GM12878 (cell line): ENCODE results near the gene LASP1NB.

Experiments used
- ASH2L ChIP-seq: fragments of 300-600, 200-600 bp; sonication (generic); IDR thresholded peaks from 2 replicates; pipeline ENCODE4 v1.6.1; 2017; ENCODE audit warnings: low read depth, mild to moderate bottlenecking, borderline replicate concordance
- BHLHE40 ChIP-seq, 2 experiments: fragments of 450-650 bp in 1 of 2; IDR thresholded peaks; 2 replicates each; pipeline ENCODE4 v1.6.1; 2011 to 2017; ENCODE audit warnings: low read depth in 2 of 2, borderline replicate concordance in 1 of 2, improper control_type of control experiment in 1 of 2, low read length in 1 of 2, mild to moderate bottlenecking in 1 of 2
- CBX3 ChIP-seq: fragments of 200-600 bp; sonication (generic); IDR thresholded peaks from 2 replicates; pipeline ENCODE4 v1.6.1; 2016; ENCODE audit warnings: low read depth, borderline replicate concordance
- DPF2 ChIP-seq: fragments of 450-650 bp; IDR thresholded peaks from 2 replicates; pipeline ENCODE4 v1.6.1; 2017; ENCODE audit warnings: mild to moderate bottlenecking
- EGR1 ChIP-seq, 2 experiments: IDR thresholded peaks; 1 replicate in 1 of 2; 2 replicates in 1 of 2; pipeline ENCODE4 v1.6.1; 2011 to 2012; ENCODE audit warnings: low read depth in 2 of 2, low read length in 2 of 2, borderline replicate concordance in 1 of 2, mild to moderate bottlenecking in 1 of 2, moderate library complexity in 1 of 2
- FOXK2 ChIP-seq: fragments of 450-650 bp; IDR thresholded peaks from 2 replicates; pipeline ENCODE4 v1.6.1; 2017; ENCODE audit warnings: mild to moderate bottlenecking, moderate library complexity
- HDGF ChIP-seq: fragments of 450-650 bp; IDR thresholded peaks from 2 replicates; pipeline ENCODE4 v1.6.1; 2016; ENCODE audit warnings: antibody characterized with exemption
- JUNB ChIP-seq: IDR thresholded peaks from 2 replicates; pipeline ENCODE4 v1.6.1; 2016; ENCODE audit warnings: antibody characterized with exemption, mild to moderate bottlenecking
- MXI1 ChIP-seq: fragments of 150-350 bp; IDR thresholded peaks from 2 replicates; pipeline ENCODE4 v1.6.1; 2011; ENCODE audit warnings: low read depth, mild to moderate bottlenecking, inconsistent platforms, low read length, improper control_type of control experiment
- MYC ChIP-seq: IDR thresholded peaks from 2 replicates; pipeline ENCODE4 v1.6.1; 2011; ENCODE audit warnings: mild to moderate bottlenecking, low read length, moderate library complexity, inconsistent platforms; ENCODE audit not compliant: insufficient read depth, insufficient replicate concordance, insufficient read length, severe bottlenecking
- NFIC ChIP-seq: IDR thresholded peaks from 2 replicates; pipeline ENCODE4 v1.6.1; 2012; ENCODE audit warnings: low read depth, mild to moderate bottlenecking, inconsistent platforms, low read length, moderate library complexity
- NR2C1 ChIP-seq: fragments of 450-650 bp; IDR thresholded peaks from 2 replicates; pipeline ENCODE4 v1.6.1; 2017; ENCODE audit warnings: antibody characterized with exemption, mild to moderate bottlenecking, moderate library complexity
- PBX3 ChIP-seq: IDR thresholded peaks from 2 replicates; pipeline ENCODE4 v1.6.1; 2011; ENCODE audit warnings: mild to moderate bottlenecking, low read depth, low read length, moderate library complexity; ENCODE audit not compliant: insufficient replicate concordance
- POLR2AphosphoS2 ChIP-seq: IDR thresholded peaks from 2 replicates; pipeline ENCODE4 v1.6.1; 2011; ENCODE audit warnings: low read depth, mild to moderate bottlenecking, low read length, improper control_type of control experiment, moderate library complexity
- RB1 ChIP-seq: fragments of 450-650 bp; formaldehyde crosslinking; IDR thresholded peaks from 2 replicates; pipeline ENCODE4 v1.6.1; 2017; ENCODE audit warnings: mild to moderate bottlenecking, borderline replicate concordance
- RELB ChIP-seq: fragments of 450-650 bp; IDR thresholded peaks from 2 replicates; pipeline ENCODE4 v1.6.1; 2017; ENCODE audit warnings: low read depth, mild to moderate bottlenecking, moderate library complexity
- SMC3 ChIP-seq: IDR thresholded peaks from 2 replicates; pipeline ENCODE4 v1.6.1; 2011; ENCODE audit warnings: low read length, improper control_type of control experiment, borderline replicate concordance
- SPI1 ChIP-seq: IDR thresholded peaks from 2 replicates; pipeline ENCODE4 v1.6.1; 2011; ENCODE audit warnings: low read depth, mild to moderate bottlenecking, low read length, moderate library complexity, borderline replicate concordance; ENCODE audit not compliant: insufficient read depth
- TBL1XR1 ChIP-seq: IDR thresholded peaks from 2 replicates; pipeline ENCODE4 v1.6.1; 2012; ENCODE audit warnings: low read depth, low read length, improper control_type of control experiment
- TCF7 ChIP-seq: IDR thresholded peaks from 2 replicates; pipeline ENCODE4 v1.6.1; 2014; ENCODE audit warnings: antibody characterized with exemption, borderline replicate concordance
- ZBTB11 ChIP-seq: fragments of 450-650 bp; formaldehyde crosslinking; IDR thresholded peaks from 2 replicates; pipeline ENCODE4 v1.5.0; 2022; ENCODE audit warnings: mild to moderate bottlenecking, missing genetic modification characterization
- ZNF24 ChIP-seq: fragments of 450-650 bp; IDR thresholded peaks from 2 replicates; pipeline ENCODE4 v1.6.1; 2017; ENCODE audit warnings: antibody characterized with exemption, mild to moderate bottlenecking
- ZNF384 ChIP-seq: IDR thresholded peaks from 2 replicates; pipeline ENCODE4 v1.6.1; 2012; ENCODE audit warnings: low read depth, mild to moderate bottlenecking, low read length, improper control_type of control experiment, borderline replicate concordance

LASP1NB gene

GRCh38 chr17:38898812-38899348, 26.5 kb upstream of the LASP1NB start (continued):
- TF ChIP-seq ZNF24 (no peak), BHLHE40 (IDR thresholded peaks at IDR 0.05; ENCODE audit: borderline replicate concordance in 1 of 2, low read depth in 2 of 2, low read length in 1 of 2) (peak; percentile 37 to 46; a peak in 2 of 4 replicates), RELB (peak; percentile 41; the same call in 1 of the 2 replicates), JUNB (no peak), DPF2 (peak; percentile 86), MXI1 (no peak), ASH2L (0 out of 2 replicates have a peak, but pooled peaks have one; percentile 74), CBX3 (no peak), MYC (no peak), RB1 (no peak), NFIC (peak; percentile 79), ZBTB11 (CRISPR knock-in tag) (no peak), HDGF (peak; percentile 67), ZNF384 (no peak), TCF7 (no peak), FOXK2 (no peak), PBX3 (peak; percentile 3), SMC3 (no peak), NR2C1 (peak; percentile 78), POLR2AphosphoS2 (no peak), EGR1 (IDR thresholded peaks at IDR 0.05; ENCODE audit: borderline replicate concordance in 1 of 2, low read depth in 2 of 2, low read length in 2 of 2) (peak in 1 of 2 experiments; percentile 87; a peak in 2 of 3 replicates), SPI1 (peak; percentile 27; the same call in 1 of the 2 replicates), TBL1XR1 (peak; percentile 79; the same call in 1 of the 2 replicates)
